NCI-H526 (cell line): ENCODE measurements around the gene TALDO1.

Source experiments
- DNase-seq, 2 experiments: peaks; one replicate each; lab custom pipeline; 2025; lab: John Stamatoyannopoulos, UW

The TALDO1 gene

DNA sequence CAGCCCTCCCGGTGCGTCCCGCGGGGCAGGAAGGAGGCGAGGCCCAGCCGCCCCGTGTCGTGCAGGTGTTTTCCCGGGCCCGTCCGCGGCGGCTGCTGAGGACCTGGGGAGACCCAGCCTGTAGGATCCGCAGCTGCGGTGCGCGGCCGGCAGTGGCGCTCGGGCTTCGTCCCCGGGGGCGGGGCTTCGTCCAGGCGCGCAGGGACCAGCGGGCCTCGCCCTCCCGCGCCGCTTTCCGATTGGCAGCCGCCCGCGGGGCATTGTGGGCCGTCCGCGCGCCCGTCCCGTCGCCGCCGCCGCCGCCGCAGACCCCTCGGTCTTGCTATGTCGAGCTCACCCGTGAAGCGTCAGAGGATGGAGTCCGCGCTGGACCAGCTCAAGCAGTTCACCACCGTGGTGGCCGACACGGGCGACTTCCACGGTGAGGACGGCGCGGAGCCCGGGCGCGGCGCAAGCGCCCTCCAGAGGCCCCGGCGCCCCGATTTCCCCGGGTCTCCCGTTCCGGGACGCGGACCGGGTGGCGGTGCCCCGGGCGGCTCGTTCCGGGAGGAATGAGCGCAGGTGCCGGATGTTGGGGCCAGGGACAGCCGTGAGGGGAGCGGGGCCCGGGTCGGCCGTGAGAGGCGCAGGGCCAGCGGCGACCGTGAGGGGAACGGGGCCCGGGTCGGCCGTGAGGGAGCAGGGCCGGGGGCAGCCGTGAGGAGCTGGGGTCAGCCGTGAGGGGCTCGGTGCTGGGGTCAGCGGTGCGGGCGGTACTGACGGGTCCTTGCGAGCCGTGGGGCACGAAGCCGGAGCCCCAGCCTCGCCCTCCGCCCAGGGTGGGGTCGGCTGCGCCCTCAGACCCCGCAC, at the start of gene TALDO1:
Gene TALDO1 (plus strand): TSS at position 307 of the 849 bp plus-strand sequence. CDS start 18 bp downstream, at position 325.
- peak; percentile 86 to 99 for DNase-seq

GRCh38 chr11:697811-698311, 49.4 kb upstream of the TALDO1 start:
- no peak for DNase-seq

GRCh38 chr11:698493-699115, 48.7 kb upstream of the TALDO1 start:
- DNase-seq = no peak

- DNase-seq = no peak
These were observed 48.2 kb upstream of the TALDO1 start for GRCh38 chr11:699116-699508.

DNA sequence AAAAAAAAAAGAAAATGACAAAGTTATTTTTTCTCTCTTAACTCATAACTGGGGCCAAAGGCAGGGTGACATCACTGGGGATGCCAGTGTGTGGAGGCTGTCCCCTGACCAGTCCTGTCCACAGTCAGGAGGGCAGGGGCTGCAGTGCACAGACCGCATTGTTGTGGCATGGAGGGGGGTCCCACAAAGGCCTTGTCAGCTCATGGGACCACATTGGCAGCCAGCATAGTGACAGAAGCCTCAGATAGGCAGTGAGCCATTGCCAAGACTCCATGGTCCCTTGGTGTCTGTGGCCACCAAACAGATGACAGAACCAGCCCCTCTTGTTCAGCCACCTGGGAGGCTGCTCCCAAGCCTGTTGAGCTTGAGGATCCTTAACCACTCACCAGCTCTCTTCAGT, 47.5 kb upstream of the TALDO1 start:
- DNase-seq = no peak

- no peak for DNase-seq
These were observed 45.4 kb upstream of the TALDO1 start for GRCh38 chr11:701741-702461.

GRCh38 chr11:702462-703461, 44.5 kb upstream of the TALDO1 start:
- DNase-seq = no peak

- DNase-seq = no peak
These were observed 43.8 kb upstream of the TALDO1 start for GRCh38 chr11:703506-703905.

DNA sequence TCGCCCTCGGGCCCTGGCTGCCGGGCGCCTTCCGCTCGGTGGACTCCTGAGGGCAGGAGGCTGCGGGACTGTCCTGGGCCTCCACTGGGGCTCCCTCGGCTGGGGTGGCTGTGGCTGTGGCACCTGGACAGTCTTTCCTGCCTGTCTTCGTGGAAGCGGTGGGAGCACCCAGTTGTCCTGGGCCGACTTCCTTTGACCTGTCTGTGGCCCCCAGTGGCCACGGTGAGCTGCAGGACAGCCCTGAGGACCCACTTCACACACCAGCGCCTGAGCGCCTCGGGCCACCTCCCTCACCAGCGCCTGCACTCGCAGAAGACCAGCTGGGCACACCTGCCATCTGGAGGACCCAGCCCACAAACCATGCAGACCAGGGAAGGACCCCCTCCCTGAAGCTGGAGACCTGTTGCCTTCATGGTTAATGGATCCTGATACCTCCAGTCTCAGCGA, 43.0 kb upstream of the TALDO1 start:
- no peak for DNase-seq

DNA sequence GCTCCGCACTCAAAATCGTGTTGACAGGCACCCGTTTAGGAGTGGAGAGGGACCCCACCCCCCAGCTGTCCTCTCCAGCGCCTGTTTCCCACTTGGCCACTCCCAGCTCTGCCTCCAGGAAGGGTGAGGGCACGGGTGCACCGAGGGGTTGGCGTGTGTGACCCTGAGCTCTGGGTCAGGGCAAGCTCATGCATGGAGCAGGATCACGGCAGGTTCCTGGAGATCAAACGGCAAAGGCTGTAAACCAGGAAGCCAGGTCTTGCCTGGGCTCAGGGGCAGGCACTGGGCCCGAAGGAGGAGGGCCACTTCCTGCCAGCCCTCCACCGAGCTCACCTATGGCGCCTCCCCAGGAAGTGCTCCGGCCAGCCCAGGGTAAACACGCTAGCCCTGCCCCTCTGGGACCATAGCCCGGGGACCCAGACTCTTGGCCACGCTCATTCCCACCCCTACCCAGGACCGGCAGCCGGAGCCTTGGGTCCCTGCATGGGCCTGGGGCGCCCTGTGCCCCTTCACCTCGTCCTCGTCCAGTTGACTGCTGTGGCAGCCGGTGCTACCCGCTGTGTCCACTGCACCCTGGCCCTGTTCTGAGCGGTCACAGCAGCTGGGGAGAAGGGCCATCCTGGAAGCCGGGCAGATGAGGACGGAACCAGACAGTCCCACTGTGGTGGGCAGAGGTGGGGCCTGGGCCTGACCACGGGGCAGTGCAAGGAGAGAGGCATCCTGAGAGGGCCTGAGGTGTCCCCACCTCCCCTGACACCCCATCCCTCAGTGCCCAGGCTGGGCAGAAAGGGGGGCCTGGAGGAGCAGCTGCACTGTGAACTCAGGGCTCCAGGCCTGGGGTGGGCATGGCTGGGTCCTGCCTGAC, 42.3 kb upstream of the TALDO1 start:
- DNase-seq = no peak

GRCh38 chr11:705646-706438, 41.4 kb upstream of the TALDO1 start, which contains the start of gene EPS8L2:
Gene EPS8L2 (plus strand): TSS chr11:706231. CDS start chr11:709408, 3,177 bp downstream.
- DNase-seq = peak in 1 of 2 experiments; percentile 67

GRCh38 chr11:706439-706956, 40.8 kb upstream of the TALDO1 start:
- no peak for DNase-seq

DNA sequence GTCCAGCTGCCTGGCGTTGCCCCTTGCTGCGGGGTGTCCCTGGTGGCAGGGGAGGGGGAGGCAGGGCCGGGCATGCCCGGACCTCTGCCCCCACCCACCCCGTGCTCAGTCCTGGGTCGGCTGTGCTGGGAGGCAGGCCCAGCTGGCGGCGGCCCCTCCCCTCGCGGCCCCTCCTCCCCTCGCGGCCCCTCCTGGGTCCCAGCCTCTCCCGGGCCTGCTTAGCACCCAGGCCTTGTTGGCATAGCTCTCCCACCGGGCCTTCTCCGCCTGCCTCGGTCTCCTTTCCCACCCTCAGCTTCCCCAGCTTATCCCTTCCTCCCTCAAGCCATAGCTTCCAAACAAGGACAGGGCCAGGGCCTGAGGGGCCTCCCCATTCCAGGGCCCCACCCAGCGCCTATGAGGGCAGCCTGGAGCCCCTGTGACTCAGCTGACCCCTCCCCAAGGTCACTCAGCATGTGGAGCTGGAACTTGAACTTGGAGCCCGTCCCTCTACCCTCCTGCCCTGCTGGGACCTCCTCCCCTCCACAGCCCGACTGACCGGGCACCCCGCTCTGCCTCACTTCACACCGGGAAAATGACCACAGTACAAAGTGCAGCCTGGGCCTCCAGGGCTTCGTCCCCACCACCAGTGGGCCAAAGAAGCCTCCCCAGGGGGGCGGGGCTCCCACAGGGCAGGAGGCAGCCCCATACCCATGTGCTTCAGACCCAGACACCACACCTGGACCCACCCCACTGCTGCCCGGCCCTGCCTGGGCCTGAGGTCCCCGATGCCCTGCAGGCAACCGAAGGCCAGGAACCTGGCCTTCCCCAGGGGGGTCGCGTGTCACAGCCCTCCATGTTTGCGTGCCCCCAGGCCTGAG, 40.1 kb upstream of the TALDO1 start:
- DNase-seq = peak in 1 of 2 experiments; percentile 58

DNA sequence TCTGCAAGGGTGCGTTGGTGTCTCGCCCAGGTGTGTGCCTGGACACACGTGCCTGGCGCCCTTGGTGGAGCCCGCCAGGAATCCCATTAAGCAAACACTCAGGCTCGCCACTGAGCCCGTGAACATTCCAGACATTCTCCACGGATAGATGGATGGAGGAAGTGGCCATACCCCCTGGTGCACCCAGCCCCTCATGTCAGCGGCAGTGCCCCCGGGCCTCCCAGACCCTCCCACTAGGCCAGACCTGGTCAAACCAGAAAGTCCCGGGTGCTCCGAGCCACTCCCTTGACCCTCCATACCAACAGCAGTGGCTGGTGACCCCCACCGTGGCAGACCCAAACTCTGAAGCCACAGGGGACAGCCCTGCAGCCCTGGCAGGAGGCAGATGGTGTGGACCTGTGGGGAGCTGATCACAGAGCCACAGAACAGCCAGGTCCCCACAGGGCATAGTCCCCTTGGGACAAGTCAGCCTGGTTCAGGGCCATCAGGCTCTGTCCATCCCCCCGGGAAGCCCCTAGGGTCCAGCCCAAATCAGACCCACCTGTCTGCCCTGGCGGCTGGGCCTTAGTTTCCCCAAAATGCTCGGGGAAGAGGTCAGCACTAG, 39.3 kb upstream of the TALDO1 start:
- no peak for DNase-seq

DNA sequence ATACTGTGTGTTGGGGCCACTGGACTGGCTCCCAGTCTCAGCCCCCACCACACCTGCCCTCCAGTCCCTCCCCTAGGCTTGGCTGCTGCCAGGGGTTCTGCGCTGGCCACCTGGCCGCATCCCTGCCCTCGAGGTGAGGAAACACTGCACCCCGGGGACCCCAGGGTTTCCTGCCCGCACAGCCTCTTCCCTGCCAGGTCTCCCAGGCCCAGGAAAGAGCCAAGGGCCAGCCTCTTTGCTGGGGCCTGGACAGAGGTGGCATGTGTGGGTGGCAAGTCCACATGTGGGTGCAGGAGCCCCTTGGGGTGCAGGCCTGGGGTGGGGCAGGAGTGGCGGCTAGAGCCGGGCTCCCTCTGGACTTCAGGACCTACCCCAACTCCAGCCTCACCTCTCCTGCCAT, 38.8 kb upstream of the TALDO1 start:
- DNase-seq = no peak

GRCh38 chr11:709109-709997, 37.9 kb upstream of the TALDO1 start:
- DNase-seq = no peak

DNA sequence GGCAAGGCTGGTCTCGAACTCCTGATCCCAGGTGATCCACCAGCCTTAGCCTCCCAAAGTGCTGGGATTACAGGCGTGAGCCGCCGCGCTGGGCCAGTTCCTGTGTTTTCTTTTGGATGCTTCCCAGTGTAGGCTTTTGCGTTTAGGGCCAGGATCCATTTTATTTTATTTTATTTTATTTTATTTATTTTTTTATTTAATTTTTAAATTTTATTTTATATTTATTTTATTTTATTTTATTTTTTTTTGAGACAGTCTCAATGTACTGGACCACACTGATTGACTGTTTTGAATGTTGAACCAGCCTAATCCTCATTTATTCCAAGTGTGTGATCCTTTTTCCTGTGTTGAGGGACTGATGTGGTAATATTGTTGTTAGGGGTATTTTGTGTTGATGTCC, 32.8 kb upstream of the TALDO1 start:
- no peak for DNase-seq
